HG02870 (cell line): ENCODE results near the gene NR3C2.

Experiments used
- ATAC-seq: cut with Tn5 transposase; IDR thresholded peaks from one replicate; pipeline ENCODE4 v1.9.1; 2021; ENCODE audit warnings: mild to moderate bottlenecking, moderate library complexity; ENCODE audit not compliant: unreplicated experiment

NR3C2 gene

GRCh38 chr4:148059617-148060180, 382.5 kb downstream of the NR3C2 start:
- no peak for ATAC-seq

DNA sequence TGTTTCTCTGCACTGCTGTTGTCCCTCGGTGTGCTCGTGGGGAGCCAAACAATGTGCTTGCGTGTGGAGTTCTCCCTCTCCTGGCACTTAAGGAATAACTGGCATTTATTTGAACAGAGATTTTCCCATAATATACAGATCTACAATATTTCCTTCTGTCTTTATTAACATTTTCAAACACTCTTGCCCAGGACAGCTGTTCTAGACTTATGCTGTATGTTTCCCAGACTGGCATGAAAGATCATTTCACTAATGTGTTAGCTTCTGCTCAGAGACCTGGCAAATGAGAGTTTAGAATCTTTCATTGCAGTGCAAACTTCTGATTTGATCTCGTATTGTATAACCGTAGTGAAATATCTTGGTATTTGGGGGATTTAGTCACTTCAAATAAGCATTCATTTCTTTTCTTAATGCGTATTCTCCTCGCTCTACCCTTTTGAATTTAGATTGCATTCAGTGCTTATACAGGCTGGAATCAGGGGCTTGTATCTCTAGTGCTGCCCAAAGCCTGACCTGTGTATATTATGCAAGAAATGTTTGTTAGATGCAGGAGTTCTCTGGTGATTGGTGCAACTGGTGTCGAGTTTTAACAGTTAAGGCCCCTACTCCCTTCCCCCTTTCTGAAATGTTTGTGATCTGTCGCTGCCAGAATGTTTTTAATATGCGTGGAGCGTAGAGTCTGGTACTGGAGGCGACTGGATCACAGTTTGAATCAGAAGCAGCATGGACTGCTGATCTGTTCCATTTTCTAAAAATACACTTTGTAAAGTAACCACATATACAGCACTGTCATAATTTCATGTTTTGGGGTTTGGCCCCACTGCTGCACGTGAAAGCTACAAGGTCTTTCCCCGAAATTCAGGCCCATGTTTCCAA, 384.0 kb downstream of the NR3C2 start:
- ATAC-seq, result no peak

GRCh38 chr4:148057516-148057915, 384.7 kb downstream of the NR3C2 start:
- ATAC-seq, result no peak

DNA sequence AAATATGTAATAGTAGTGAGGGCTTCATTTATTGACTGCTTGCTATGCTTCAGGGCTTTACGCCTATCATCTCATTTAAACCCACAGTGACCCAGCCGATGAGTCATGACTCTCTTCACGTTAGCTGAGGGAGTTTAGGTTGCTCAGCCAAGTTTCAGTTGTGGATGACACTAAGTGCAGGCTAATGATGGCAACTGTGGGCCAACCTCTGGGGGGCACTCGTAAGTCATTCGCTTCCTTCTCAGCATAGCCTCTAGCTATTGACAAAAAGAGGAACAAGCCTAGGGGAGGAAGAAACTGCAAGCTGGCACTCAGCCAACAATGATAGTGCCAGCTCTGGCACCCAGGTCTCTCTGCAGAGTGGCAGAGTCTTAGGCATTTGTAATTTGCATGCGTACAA, 385.3 kb downstream of the NR3C2 start:
- peak; percentile 84 for ATAC-seq

- no peak for ATAC-seq
Measured at GRCh38 chr4:148055844-148056243, 386.4 kb downstream of the NR3C2 start.

DNA sequence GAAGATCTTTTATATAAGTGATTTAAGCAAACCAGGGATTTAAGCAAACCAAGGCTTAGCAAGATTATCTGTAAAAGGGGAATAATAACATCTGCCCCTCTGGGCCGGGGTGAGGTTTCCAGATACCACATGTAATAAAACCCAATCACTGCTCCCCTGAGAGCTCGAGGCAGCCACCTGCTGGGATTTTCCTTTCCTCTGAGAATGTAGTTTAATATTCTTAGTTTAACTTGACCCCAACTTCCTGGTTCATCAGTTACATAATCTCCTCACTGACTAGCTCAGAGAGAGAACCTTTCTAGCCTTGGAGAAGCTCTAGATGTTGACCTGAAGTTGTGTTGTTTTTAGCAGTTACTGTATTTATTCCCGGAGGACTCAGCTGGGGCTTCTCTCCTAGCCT, 387.9 kb downstream of the NR3C2 start:
- ATAC-seq, result no peak

DNA sequence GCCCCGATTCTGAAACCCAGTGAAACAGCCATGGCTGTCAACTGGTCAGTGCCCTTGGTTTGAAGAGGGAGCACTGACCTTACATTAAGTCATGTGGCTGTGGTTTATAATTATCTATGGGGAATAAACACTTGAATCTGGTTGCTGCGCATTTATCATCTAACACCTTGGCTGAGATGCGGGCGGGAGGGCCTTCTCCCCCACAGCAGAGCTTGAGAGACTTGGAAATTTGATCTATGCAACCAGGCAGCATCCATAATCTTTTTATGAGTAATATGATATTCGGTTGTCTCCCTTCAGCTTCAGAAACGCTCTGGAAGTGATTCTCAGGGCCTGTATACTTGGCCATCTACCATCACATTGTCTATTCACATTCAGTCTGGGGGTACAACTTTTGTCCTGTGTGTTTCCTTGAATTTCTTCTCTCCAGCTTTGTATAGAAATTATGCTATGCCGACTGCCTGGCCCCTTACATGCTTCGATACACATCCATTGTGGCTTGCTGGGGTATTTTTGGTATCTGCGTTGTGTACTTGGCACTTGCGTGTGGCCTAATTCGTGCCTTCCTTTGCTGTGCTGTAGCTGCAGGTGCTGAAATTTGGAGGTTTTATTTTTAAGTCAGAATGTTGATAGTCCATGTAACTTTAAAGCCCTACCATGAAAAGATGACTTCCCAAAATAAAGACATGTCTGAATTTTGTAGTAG, 388.8 kb downstream of the NR3C2 start:
- no peak for ATAC-seq

DNA sequence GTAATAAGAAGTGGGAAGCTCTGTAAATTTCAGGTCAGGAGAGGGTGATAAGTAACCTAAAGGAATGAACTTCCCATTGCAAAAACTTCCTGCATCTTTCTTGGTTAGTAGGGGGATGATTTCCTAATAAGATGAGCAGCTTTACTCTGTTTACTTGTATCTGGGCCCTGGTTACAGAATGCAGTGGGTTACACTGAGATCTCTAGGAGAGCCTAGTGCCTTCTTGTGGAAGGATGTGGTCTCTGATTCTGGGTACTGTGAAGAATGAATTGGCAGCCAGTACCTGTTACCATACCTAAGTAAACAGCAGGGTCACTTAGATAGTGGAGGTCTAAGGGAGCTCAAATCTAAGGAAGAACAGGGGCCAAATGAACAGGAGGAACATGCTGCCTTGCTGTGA, 389.8 kb downstream of the NR3C2 start:
- no peak for ATAC-seq

- ATAC-seq, result no peak
Measured at GRCh38 chr4:148051403-148051802, 390.8 kb downstream of the NR3C2 start.

DNA sequence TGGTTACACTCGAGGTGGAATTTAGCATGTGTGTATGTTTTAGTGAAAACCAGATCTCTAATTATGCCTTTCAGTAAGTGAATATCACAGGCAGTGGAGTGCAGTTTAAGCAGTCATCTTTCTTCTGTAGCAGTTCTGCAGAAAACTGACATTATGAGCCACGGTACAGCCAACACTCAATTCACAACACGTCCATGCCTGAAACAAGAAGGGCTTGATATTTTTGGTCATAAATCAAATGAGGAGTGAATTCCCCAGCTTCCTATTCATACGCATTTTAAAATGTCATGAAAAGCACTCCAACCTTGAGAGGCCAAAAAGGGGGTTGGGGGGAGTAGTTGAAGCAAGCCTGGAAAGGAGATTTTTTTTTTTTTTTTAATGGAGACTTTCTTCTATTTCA, 393.6 kb downstream of the NR3C2 start:
- ATAC-seq, result no peak

DNA sequence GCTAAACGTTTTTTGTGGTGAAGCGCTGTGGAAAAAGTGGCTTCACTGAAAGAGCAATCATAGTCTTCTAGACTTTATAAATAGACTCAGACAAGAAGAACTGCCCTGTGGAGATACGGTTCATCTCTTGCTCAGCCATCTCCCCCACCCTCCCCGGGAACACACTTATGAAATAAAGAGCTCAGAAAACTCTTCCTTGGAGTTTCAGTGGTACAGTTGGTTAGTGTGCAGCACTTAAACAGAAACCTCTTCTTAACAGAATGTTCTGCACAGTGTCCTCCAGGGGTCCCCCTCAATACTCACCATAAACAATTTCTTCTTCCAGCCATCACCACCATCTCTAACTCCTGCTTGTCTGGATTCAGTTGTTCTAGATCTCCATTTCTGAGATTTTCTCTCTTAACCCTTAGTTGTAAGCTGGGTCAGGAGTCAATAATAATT, 397.3 kb downstream of the NR3C2 start:
- ATAC-seq, result peak; percentile 91

DNA sequence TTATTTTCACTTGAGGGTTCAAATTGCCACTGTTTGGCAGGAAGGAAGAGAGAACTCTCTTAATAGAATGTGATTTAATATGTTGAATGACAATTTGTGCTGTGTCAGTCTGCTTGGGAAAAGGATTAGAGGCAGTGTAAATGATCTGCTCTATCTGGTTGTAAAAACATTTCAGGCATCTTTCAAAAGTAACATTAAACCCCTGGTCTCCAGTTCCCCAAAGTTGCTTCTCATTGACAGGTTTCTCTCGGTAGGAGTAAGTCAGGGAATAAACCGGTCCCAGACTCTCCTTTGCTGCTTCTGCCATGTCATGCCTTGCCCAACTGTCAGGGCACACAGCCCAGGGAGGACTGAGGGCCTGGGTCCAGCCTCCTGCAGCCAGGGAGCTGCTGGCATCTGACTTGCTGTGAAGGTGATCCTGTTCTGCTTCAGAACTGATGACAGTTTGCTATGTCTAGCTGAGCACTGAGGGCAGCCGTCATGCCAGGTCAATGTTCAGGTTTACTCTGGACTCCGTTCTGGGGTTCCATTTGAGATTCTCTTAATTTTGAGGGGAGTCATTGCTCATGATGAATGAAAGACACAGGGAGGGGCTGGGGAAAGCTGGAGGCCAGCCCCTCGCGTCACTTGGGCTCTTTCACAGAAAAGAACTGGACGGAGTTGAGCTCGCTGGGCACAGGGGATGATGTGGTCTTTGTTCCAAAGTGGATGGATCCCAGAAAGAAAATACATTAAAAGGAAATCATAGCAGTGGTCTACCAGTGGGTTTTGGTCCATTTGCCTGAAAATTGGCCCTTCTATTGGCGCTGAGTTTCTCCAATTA, 397.9 kb downstream of the NR3C2 start:
- ATAC-seq, result peak; percentile 4

- no peak for ATAC-seq
Measured at GRCh38 chr4:148041606-148042329, 400.4 kb downstream of the NR3C2 start.

DNA sequence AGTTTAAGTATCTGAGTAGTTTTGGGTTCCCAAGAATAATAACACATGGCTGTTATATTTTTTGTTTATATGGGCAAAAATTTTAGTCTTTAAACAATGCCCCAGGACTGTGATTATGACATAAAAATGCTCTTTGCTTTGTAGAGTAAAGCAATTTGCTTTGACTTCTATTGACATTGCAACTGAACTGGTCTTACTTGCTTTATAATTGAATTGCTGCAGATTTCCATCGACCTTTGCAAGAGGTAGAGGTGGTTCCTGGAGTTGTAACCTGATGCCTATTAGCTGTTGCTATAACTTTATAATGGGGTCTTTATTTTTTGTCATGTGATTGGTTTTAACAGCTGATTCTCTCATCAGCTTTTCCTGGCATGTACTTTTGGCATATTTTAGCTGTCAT, 407.4 kb downstream of the NR3C2 start:
- ATAC-seq, result no peak

- no peak for ATAC-seq
Measured at GRCh38 chr4:148030193-148030873, 411.9 kb downstream of the NR3C2 start.

- no peak for ATAC-seq
Measured at GRCh38 chr4:148029781-148030180, 412.4 kb downstream of the NR3C2 start.
